Measurements from ENCODE around the gene TSHZ1.
A peak's percentile ranks its signal among the peaks of the same experiment; 100 is the strongest.

DNA sequence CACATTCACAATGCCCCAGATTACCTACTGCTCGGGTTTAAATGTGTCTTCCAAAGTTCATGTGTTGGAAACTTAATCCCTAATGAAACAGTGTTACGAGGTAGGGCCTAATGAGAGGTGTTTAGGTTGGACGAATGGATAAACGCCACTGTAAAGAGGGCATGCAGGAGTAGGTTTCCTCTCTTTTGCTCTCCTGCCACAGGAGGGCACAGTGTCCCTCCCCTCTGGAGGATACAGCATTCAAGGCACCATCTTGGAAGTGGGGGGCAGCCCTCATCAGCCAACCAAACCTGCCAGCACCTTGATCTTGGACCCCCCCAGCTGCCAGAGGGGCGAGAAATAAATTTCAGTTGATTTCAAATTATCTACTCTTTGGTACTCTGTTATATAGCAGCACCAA lies 103.5 kb downstream of the TSHZ1 start:
- TF ChIP-seq CTCF (IDR thresholded peaks at IDR 0.05; ENCODE audit: low read depth, low read length) (peak; percentile 50), EZH2phosphoT487 (IDR thresholded peaks at IDR 0.05; ENCODE audit: low read depth) (no peak)

All from OCI-LY3 (cell line).